Cardiac septum (tissue), 1 donor: ENCODE measurements around the gene CTNND1. TPM values are rescaled to one million over a fixed set of nuclear protein-coding genes. Genes with fewer than 3 reads are reported as not detected.

Experiments
- DNase-seq: peaks from one replicate; pipeline ENCODE4 v3.0.0-alpha.2; 2020; ENCODE audit warnings: low spot score
- intact Hi-C: fragments of 100-400 bp; cut with DNase I; formaldehyde crosslinking; loops from one replicate; pipeline ENCODE4 v1.14.0; 2022
- total RNA-seq: library from RNA; stranded (reverse); fragmentation: NEBNext Ultra II Directional; extraction: Animal tissue kit (Norgen Biotek cat#: 25700); gene quantifications from one replicate; pipeline ENCODE4 v1.2.1, GENCODE V29; 2021
- donor health status: DM: no; HTN: no; CAD: no.

CTNND1 gene
- total RNA-seq, 1 donor from 2014 or later: 73.8 TPM

DNA sequence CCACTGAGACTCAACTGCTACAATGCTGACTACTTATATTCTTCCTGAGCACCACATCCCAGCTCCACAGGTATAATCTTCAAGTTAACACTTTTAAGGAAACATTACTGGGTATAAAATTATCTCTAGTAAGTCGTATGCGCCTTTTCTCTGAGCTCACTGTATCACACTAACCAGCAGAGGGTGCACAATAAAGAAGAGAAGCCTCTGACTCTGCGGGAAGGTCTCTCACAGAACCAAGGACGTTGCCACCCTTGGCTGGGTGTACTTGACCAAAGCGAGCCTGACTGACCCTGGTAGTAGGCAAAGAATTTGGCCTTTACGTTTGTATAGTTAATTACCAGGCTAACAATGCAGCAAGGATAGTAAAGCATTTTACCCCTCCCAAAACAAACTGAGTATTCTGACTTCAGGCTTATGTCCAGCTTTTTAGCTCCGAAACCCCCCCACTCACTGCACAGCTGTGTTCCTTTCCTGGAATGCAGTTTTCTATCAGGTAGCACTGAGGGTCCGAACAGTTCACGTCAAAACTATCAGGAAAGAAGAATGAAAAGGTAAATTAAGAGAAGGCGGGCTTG lies 9.8 kb upstream of the CTNND1 start, which contains the start of gene BTBD18:
TSS of gene BTBD18 (minus strand) at position 144 of the 578 bp plus-strand sequence. CDS start 631 bp downstream, outside the sequence.
- intact Hi-C loops: no loop called here
- no peak for DNase-seq

DNA sequence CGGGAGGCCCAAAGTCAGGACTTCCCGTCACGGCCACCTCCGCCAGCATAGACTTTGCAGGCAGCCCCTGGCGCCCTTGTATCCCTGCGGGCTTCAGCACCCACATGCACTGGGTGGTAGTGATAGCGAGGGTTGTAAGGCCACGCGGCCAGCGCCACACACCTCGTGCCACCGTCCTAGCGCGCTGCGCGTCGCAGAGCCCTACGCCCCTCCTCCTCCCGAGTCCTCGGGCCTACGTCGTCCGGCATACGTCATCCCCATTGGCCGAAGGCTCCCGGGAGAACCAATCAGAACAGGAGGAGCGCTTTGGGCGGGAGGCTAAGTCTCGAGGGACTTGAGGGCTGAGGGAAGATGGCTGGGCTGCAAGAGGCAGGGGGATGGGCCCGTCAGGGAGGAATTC lies 8.6 kb upstream of the CTNND1 start:
- intact Hi-C loops: no loop called here
- DNase-seq: no peak

DNA sequence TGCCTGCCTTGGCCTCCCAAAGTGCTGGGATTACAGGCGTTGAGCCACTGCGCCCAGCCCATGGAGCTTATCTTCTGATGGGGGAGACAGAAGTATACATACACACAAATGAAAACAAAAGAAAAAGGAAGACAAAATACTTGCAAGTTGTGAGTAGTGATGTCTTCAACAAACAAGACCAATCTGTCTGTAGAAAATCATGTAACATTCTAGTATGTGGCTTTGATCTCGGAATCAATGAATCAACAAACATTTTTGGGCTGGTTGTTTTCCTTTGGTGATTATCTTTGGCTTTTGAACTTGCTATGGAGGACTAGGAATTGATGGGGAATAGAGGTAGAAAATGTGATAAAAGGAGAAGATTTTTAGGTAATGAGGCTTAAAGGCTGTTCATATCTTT lies 3.4 kb upstream of the CTNND1 start:
- DNase-seq: no peak
- intact Hi-C loops: no loop called here

DNA sequence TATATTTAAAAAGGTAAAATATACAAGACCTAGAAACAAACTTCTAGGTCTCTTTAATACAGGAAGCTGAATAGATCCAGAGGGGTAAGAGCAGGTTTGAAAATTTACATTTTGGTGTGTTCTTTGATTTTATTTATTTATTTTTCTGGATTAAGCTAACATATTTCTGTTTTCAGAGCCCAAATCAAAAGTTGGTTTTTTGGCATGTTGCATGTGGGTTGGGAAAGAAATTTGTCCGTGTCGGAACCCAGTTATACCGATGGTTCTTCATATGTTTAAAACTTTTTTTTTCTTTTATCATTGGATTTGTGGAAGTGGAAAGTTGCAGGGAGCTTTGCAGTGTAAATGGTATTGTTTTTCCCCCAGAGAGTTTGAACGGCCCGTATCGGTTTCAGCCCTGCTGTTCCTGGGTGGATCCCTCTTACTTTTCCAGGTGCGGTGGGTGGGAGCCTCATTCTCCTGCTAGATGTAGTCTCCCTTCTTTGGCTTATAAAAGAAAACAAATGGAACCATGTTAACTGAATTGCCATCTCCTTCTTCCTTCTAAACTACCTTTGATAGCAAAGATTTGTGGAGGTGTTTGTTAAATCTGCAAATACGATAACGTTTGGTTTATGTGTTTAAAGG lies 746 bp downstream of the CTNND1 start:
- intact Hi-C loops: loop anchor here (2.0 kb wide), 2 partner anchors 16 to 38 kb away; no protein-coding TSS in a partner anchor
- no peak for DNase-seq

DNA sequence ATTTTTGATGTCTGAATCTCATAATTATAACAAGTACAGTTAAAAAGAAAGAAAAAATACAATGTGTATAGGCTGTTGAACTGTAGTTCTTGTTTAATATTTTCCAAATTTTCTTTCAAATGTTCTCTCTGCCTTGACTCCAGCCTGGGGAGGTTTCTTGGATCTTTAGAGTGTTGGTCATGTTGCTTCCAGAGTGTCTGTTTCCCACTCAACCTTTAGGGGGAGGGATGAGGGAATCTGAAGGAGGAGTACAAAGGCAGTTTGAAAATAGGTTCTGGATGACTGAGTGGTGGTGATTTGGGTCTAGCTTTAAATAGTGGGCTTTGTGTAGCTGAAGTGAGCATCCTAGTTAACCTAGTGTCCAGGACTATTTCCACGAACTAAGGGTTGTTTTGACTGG lies 2.0 kb downstream of the CTNND1 start:
- intact Hi-C loops: loop anchor here (2.0 kb wide), 2 partner anchors 15 to 37 kb away; no protein-coding TSS in a partner anchor
- no peak for DNase-seq

DNA sequence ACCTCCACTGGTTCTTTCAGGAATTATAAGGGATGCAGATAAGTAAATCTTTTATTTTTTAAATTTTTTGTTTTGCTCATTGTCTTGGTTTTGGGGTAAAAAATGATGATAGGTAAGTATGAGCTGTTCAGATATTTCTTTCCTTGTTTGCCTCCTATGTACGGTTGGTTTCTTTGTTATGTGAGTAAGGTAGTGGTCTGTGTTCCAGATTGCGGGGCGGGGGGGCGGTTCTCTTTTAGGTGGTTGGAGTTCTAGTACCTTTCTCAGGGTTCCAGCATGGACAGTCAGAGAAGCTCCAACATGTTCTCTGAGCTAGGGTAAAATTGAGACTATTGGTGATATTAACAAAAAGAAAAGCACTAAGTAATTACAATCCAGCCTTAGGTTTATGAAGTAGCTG lies 2.4 kb downstream of the CTNND1 start:
- intact Hi-C loops: no loop called here
- DNase-seq: no peak

DNA sequence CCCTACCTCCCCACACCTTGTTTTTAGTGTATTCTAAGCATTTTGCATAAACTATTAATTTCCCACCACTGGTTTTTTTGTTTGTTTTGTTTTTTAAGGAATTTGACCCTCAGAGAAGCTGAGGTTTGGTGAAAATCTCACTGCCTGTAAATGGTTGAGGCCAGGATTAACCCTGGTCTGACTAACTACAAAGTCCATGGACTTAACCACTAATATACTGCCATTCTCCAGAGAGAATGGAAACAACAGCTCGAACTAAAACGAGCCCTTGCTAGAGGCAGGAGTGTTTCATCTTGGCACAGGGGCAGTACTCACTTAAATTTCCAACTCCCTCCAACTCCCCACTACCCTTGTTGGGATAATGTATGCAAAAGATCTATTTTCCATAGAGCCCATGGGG lies 3.0 kb downstream of the CTNND1 start:
- intact Hi-C loops: no loop called here
- no peak for DNase-seq

DNA sequence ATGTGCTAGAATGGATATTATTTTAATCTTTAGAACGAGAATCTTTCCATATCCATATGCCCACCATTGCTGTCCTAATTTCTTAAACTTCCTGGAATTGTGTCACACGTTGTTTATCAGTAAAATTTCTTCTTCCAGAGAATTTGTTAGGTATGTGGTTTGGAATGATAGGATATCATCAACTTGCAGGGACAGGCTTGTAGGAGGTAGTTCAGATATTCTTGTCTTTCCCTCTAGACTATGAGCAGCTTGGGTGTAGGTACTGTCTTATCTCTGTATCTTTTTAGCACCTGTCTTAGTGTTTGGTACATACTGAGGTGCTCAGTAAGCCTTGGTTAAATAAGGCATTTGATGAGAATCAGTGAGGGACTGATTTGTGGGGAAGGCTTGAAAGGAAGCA lies 3.4 kb downstream of the CTNND1 start:
- intact Hi-C loops: no loop called here
- DNase-seq: no peak

DNA sequence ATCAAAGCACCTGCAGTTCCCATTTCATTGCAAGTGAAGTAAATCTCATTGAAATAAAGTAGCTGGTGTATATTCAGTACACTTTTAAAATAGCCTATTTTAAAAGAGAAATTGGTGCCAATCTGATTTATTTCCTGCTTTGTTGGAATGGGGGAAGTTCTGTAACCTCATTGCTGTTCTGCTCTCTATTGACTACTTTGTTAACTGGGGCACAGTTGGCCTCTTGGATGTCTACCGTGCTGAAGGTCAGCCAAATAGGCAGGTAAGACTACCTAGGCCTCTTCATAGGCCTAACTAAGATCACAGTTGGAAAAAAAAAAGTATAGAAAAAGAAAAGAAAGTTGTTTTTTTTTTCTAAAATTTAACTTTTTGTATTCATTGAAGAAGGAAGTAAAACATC lies 9.2 kb downstream of the CTNND1 start:
- intact Hi-C loops: no loop called here
- DNase-seq: no peak

DNA sequence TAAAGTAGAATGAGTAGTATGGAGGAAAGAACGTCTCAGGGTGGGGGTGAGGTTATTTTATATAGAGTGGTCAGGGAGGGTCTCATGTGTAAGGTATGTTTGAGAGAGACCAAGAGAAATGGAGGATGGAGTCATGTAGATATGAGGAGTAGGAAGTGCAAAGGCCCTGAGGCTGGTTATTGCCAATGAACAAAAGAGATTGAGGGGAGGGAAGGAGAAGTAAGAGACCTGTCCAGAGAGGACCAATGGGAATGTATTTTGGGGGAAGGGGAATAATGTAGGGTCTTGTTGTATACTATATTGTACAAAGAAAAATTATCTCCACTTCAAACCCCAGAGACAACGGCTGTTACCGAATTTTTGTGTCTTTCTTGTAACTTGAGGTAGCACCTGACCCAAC lies 9.8 kb downstream of the CTNND1 start:
- DNase-seq: no peak

DNA sequence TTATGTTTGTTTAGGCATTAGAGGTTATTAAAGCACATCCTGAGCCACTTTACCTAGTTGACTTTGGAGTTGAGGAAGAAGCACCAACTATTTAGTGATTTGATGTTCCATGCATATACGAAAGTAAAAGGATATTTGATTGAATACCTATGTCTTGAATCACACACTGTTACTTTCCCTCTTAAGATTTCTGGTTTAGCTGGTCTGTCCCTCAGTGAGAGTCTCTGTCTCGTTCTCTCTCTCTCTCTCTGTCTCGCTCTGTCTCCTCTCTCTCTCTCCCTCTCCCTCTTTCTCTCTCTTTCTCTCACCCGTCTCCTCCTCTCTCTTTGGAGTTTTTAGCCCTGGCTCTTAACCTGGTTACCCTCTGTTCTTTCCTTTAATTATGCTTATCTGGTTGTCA lies 11.0 kb downstream of the CTNND1 start:
- intact Hi-C loops: no loop called here
- DNase-seq: no peak

More for the DNA sequence above, 9.8 kb downstream of the CTNND1 start:
- intact Hi-C loops: no loop called here

DNA sequence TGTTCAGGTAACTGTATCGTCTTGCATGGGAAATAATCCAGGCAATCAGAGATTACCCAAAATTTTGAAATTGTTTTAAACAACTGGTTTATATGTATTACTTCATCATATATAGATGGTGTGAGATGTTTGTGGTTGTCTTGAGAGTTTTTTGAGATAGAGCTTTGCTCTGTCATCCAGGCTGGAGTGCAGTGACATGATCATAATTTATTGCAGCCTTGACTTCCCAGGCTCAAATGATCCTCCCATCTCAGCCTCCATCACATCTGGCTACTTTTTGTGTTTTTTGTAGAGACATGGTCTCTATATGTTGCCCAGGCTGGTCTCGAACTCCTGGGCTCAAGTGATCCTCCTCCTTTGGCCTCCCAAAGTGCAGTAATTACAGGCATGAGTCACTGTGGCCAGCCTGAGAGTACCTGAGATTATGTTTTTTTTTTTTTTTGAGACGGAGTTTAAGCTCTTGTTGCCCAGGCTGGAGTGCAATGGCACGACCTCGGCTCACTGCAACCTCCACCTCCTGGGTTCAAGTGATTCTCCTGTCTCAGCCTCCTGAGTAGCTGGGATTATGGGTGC lies 11.5 kb downstream of the CTNND1 start:
- DNase-seq: no peak
- intact Hi-C loops: no loop called here

DNA sequence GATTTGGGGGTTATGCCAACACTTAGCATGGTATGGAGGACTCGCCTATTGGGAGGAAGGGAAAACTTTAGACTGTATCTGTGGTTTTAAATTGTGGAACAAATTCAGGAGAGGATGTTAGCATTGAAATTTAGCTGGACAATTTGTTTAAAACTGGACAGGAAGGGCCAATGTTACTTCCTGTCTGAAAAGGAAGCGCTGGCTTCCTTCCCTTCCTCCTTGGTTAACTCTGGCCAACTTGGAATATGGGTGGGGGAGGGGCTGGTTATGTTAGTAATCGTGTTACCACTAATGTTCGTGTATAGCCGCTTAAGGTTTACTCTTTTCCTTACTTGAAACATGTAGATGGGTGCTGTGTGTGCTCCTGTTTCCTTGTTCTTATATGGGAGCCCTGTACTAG lies 13.9 kb downstream of the CTNND1 start:
- intact Hi-C loops: no loop called here
- DNase-seq: no peak

DNA sequence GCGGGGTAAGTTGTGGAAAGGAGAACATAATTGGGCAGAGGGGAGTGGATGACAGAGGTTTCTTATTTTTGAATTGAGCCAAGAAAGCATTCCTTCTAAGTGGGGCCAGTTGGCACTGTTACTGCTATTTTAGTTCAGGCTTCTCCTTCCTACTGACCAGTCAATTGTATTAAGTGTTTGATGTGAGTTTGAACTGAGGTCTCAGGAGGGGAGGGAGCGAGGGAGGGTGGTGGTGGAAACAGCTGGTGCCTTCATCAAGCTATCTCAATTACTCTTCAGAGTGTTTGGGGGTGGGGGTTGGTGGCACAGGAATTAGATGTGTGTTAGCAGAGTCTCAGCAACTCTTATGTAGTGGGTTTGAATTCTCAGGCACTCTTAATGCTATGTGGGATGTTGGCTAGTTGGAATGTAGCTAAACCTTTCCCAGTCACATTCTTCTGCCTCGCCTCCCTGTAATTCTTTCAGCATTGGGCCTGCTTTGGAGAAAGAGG lies 14.5 kb downstream of the CTNND1 start:
- no peak for DNase-seq

DNA sequence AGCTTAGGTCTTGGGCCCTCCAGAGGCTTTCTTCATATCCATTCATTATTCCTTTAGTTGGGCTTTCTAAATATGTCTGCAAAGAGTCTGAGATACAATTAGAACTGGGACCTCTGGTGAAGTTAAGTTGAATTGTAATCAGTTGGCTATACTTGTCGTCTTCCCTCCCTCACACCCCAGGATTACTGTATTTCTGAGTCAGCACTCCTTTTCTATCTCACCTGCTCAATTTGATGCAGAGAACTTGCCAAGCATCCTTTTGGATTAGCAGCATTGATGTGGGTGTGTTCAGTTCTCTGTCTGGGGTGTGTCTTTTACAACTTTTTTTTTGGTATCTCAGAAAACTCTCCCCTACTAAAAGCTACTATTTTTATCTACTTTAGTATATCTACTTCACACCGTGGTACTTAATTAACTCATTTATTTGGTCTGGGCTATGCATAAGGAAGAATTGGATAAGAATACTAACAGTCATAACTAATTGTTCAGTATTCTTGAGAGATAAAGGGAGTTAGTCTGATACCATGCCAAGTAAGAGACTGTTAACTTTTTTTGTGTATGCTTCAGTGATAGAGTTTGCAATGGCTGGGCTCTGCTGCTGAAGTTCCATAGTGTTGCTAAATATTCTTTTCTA lies 15.1 kb downstream of the CTNND1 start:
- no peak for DNase-seq
- intact Hi-C loops: no loop called here

More for the DNA sequence above, 14.5 kb downstream of the CTNND1 start:
- intact Hi-C loops: no loop called here

DNA sequence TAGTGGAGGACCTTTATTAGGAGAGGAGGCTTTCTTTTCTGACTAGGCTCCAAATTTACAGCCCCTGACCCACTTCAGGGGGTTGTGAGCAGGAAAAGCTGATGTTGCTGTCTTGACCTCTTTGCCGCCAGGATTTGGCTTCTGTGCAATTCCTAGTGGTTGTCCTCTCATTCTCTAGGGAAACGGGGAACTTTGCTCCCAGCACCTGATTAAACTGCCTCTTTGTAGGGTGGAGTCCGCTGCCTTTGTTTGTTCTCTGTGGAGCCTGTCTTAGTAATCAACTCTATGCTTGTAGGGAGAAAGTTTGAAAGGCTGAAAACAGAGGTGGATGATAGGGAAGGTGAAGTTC lies 16.3 kb downstream of the CTNND1 start:
- no peak for DNase-seq
- intact Hi-C loops: loop anchor here (2.0 kb wide), 3 partner anchors 15 to 35 kb away; no protein-coding TSS in a partner anchor

DNA sequence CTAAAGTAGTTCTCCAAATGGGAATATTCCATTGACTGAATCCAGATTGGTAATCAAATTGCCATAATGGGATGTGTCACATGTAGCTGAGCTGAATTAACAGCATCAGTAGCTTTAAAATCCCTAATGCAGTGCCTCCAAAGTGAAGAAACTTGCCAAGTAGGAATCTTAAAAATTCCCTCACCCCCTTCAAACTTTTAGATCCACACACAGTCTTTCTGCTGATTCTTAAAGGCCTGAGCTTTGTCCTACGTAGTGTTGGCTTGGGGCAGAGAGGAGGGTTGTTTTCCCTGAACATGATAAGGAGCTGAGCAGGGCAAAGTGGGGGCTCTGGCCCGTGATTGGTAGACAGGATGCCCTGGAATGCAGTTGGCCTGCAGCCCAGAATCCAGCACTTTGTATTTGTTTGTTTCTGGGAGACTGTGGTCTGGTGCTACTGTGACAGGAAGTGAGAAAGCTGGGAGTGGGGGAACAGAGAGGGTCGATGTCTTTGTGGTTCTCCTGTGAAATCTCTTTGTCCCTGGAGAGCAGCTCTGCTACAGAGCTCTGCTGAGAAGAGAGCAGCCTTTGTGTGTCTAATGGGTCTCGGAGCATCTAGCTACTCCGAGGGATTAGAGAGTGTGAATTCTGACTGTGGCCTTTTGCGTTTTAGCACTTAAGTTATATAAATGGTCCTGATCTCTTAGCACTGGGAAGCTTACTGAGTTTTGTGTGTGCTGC lies 16.9 kb downstream of the CTNND1 start:
- peak; percentile 93 for DNase-seq
- intact Hi-C loops: loop anchor here (2.0 kb wide), 3 partner anchors 14 to 36 kb away; no protein-coding TSS in a partner anchor

DNA sequence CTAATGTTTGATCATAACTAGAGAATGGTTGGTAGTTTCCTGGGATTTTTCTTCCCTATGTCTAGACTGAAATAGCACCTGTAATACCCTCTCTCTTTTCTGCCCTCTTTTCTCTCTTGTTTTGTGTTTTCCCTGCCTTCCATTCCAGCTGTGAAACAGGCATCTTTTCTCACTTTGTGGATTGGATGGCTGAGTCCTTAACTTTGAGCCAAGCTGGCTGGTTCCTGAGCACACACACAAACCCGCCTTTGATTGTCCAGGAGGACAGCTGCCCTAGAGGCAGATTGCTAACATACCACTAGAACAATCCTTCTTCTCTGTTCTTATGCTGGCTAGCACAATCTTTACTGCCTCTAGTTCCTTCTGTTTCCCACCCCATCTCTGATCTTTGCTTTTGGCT lies 17.7 kb downstream of the CTNND1 start:
- no peak for DNase-seq
- intact Hi-C loops: loop anchor here (2.0 kb wide), 3 partner anchors 14 to 36 kb away; no protein-coding TSS in a partner anchor

DNA sequence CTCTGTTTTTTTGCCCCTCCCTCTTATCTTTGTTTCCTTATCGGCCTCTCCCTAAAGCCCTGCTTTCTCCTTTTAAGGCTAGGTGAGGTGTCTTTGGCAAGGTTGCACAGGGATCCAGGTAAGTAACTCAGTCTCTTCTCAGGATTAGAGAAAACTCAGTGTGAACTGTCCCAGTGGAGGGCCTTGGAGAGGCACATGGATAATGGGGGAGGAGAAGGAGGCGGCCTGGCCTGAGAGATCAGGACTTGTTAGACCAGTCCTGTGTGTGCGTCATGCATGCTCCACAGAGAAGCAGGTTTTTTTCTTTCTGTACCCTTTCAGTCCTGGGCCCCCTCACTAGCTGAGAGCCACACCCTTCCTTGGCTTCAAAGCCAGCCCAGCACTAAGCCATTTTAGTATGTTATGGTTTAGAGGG lies 19.9 kb downstream of the CTNND1 start:
- intact Hi-C loops: no loop called here
- DNase-seq: no peak

DNA sequence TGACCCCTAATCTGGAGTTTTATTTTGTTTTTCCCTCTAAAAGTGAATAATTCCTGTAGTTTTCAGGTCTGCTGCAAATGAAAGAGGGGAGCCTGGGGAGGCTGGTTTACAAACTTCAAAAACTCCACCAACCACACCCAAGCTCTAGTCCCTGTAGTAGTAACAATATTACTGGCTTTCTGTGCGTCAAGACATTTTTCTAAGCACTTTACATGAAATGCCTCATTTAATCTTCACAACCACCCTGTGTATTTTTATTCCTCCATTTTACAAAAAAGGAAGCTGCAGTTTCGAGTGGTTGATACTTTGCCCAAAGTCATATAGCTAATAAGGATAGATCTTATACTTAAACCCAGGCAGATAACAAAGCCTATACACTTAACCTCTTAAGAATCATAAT lies 23.5 kb downstream of the CTNND1 start:
- no peak for DNase-seq
- intact Hi-C loops: no loop called here
